ENCODE results near the gene STYXL1.

Gene STYXL1

GRCh38 chr7:75989500-75990388, 58.1 kb downstream of the STYXL1 start:
- no peak for DNase-seq (ENCODE audit: low read depth)
- no peak for TF ChIP-seq CTCF (conservative IDR thresholded peaks at IDR 0.05; ENCODE audit: low read length)
- no peak overlapping the region for H3K4me3 ChIP-seq (ENCODE audit: low read length)

GRCh38 chr7:75988568-75989499, 59.0 kb downstream of the STYXL1 start:
- no peak overlapping the region for H3K4me3 ChIP-seq (ENCODE audit: low read length)
- TF ChIP-seq CTCF (conservative IDR thresholded peaks at IDR 0.05; ENCODE audit: low read length): no peak
- DNase-seq (ENCODE audit: low read depth): no peak

- no peak overlapping the region for H3K4me3 ChIP-seq (ENCODE audit: low read length)
- no peak for DNase-seq (ENCODE audit: low read depth)
- no peak for TF ChIP-seq CTCF (conservative IDR thresholded peaks at IDR 0.05; ENCODE audit: low read length)
These were observed 59.8 kb downstream of the STYXL1 start for GRCh38 chr7:75987805-75988567.

- no peak overlapping the region for H3K4me3 ChIP-seq (ENCODE audit: low read length)
- no peak for TF ChIP-seq CTCF (conservative IDR thresholded peaks at IDR 0.05; ENCODE audit: low read length)
- DNase-seq (ENCODE audit: low read depth): no peak
These were observed 60.6 kb downstream of the STYXL1 start for GRCh38 chr7:75987026-75987804.

GRCh38 chr7:75986147-75986781, 61.5 kb downstream of the STYXL1 start:
- no peak for DNase-seq (ENCODE audit: low read depth)
- TF ChIP-seq CTCF (conservative IDR thresholded peaks at IDR 0.05; ENCODE audit: low read length): no peak
- no peak overlapping the region for H3K4me3 ChIP-seq (ENCODE audit: low read length)

Data from AG10803 (cell line).